GM21723 (cell line): ENCODE measurements around the gene STRIT1.
"Not testable (repeated sequence)": the region's sequence is repeated elsewhere in the genome, so short reads cannot be mapped to it uniquely, and the experiment has no call there.

Experiments used
- ATAC-seq: cut with Tn5 transposase; IDR thresholded peaks from one replicate; pipeline ENCODE4 v1.9.1; 2021; ENCODE audit warnings: mild to moderate bottlenecking, moderate library complexity; ENCODE audit not compliant: unreplicated experiment

STRIT1 gene

DNA sequence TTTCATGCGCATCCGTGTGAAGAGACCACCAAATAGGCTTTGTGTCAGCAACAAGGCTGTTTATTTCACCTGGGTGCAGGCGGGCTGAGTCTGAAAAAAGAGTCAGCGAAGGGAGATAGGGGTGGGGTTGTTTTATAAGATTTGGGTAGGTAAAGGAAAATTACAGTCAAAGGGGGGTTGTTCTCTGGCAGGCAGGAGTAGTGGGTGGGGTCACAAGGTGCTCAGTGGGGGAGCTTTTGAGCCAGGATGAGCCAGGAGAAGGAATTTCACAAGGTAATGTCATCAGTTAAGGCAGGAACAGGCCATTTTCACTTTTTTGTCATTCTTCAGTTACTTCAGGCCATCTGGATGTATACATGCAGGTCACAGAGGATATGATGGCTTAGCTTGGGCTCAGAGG lies 19.0 kb downstream of the STRIT1 start:
- not testable (repeated sequence) for ATAC-seq

- no peak for ATAC-seq
Observed at GRCh38 chr3:155271343-155271613, 22.2 kb downstream of the STRIT1 start.

DNA sequence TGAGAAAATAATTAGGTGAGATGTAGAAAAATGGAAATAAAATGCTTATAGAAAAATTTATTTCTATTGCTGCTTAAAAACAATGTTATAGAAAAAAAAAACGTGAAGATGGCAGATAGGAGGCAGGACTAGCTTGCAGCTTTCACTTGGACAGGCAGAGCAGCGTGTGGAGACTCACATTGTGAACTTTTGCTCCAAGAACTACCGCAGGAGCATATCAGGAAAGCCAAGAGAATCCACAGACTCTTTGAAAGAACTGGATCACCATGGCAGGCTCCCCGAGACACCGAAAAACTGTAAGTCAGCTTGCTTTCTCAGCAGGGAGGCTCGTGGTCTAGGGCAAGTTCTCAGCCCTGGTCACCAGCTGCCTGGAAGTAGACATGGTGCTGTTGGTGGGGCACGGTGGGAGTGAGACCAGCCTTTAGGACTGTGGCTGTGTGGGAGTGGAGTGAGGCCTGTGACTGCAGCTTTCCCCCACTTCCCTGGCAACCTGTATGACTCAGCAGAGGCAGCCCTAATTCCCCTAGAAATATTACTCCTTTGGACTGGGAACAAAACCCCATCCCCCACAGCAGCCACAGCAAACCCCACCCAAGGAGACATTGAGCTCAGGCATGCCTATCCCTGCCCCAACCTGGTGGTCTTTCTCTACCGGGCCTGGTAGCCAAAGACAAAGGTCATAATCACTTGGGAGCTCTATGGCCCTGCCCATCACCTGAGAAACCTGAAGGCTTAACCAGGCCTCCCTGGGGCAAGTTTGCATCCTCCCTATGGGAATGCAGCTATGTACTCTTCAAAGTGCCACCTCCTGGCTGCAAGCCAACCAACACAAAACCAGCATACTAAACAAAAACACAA lies 22.8 kb downstream of the STRIT1 start:
- ATAC-seq = no peak

GRCh38 chr3:155270063-155270462 lies 23.4 kb downstream of the STRIT1 start:
- ATAC-seq = no peak

DNA sequence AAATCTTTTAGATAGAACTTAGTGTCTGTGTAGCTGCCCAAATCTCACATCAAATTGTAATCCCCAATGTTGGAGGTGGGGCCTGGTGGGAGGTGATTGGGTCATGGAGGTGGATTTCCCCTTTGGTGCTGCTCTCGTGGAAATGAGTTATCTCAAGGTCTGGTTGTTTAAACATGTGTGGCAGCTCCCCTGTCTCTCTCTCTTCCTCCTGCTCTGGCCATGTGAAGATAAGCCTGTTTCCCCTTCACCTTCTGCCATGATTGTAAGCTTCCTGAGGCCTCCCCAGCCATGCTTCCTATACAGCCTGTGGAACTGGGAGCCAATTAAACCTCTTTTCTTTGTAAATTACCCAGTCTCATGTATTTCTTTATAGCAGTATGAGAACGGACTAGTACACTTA lies 30.6 kb downstream of the STRIT1 start:
- not testable (repeated sequence) for ATAC-seq

DNA sequence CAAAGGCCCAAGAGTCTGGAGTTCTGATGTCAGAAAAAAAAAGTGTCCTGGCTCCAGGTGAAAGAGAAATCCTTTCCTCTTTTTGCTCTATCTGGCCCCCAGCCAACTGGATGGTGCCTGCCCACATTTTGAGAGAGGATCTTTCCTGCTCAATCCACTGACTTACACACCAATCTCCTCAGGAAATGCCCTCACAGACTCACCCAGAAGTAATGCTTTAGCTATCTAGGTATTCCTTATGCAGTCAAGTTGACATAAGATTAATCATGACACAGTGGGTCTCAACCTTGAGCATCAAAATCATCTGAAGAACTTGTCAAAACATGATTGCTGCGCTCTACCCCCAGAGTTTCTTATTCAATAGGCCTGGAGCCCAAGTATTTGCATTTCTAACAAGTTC lies 31.2 kb downstream of the STRIT1 start:
- ATAC-seq = no peak

DNA sequence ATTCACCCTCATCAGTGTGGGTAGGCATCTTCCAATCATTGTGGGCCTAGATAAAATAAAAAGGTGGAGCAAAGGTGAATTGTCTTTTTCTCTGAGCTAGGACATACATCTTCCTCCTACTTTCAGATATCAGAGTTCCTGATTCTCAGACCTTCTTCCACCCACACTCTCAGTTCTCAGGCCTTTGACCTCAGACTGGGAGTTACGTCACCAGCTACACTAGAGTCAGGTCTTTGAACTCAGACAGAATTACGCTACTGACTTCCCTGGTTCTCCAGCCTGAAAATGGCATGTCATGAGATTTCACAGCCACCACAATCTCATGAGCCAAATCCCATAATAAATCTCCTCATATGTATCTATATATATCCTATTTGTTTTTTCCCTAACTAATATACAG lies 39.0 kb downstream of the STRIT1 start:
- ATAC-seq = no peak

- no peak for ATAC-seq
Observed at GRCh38 chr3:155252535-155252934, 40.9 kb downstream of the STRIT1 start.

DNA sequence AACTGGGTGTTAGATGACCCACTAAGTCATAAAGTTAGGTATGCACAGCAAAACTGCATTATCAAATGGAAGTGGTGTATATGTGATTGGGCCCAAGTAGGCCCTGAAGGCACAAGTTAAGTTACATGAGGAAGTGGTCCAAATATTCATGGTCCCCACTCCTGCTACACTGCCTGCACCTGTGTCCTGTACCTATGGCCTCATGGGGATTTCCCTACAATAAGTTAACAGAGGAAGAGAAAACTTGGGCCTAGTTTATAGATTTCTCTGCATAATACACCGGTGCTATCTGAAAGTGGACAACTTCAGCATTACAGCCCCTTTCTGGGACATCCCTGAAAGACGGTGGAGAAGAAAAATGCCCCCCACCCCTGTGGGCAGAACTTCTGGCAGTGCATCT lies 41.5 kb downstream of the STRIT1 start:
- no peak for ATAC-seq

DNA sequence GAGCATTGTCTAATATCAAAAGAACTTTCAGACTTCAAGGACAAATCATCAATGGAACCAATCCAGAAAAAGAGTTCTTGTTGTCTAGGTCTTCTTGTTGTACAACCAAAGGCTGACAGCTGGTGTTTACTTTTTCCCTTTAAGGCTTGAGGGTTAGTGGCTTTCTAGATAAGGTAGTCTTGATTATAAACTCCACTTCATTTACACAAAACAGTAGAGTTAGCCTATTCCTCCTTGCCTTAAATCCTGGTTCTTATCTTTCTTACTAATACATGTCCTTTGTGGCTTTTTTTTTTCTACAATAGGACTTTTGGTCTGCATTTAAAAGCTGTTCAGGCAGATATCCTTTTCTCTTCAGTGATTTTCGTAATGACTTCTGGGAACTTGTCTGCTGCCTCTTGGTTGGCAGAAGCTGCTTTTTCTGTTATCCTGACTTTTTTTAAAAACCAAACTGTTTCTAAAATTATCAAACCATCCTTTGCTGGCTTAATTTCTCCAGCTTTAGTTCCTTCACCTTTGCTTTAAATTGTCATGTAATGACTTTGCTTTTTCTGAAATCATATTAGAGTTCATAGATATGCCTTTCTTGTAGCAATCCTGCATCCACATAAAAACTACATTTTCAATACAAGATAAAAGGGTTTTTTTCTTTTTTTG lies 44.8 kb downstream of the STRIT1 start:
- ATAC-seq = no peak

DNA sequence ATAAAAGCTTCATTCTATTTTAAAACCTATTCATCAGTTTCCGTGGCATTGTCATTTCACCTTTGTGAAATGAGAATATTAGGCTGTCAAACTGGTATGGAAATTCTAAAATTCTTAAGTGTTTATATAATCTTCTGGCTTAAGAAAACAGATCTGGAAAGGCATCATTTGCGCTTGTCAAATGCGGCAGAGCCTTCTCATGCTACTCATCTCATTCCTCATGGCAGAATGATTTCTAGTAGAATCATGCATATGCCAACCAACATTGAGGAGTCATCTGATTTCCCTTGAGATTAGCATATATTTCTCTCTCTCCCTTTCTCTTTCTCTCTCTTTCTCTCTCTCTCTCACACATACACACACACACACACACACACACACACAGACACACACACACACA lies 48.8 kb downstream of the STRIT1 start:
- ATAC-seq = no peak

GRCh38 chr3:155244216-155244615 lies 49.3 kb downstream of the STRIT1 start:
- ATAC-seq = no peak

- no peak for ATAC-seq
Observed at GRCh38 chr3:155243512-155243921, 50.0 kb downstream of the STRIT1 start.

GRCh38 chr3:155242342-155242741 lies 51.1 kb downstream of the STRIT1 start:
- ATAC-seq = no peak

- no peak for ATAC-seq
Observed at GRCh38 chr3:155241579-155241978, 51.9 kb downstream of the STRIT1 start.
